Measurements from ENCODE around the gene HELZ2.

The HELZ2 gene

GRCh38 chr20:63538204-63539091, 35.6 kb downstream of the HELZ2 start:
- DNase-seq (ENCODE audit: low read depth), result no peak

- peak; percentile 90 for DNase-seq (ENCODE audit: low read depth)
Measured at GRCh38 chr20:63537525-63538203, 36.4 kb downstream of the HELZ2 start.

- DNase-seq (ENCODE audit: low read depth), result no peak
Measured at GRCh38 chr20:63536997-63537524, 37.0 kb downstream of the HELZ2 start, which contains the start of gene PTK6. Gene PTK6, minus strand, starts transcription at chr20:63537376. Its CDS starts 62 bp downstream, at chr20:63537314.

DNA sequence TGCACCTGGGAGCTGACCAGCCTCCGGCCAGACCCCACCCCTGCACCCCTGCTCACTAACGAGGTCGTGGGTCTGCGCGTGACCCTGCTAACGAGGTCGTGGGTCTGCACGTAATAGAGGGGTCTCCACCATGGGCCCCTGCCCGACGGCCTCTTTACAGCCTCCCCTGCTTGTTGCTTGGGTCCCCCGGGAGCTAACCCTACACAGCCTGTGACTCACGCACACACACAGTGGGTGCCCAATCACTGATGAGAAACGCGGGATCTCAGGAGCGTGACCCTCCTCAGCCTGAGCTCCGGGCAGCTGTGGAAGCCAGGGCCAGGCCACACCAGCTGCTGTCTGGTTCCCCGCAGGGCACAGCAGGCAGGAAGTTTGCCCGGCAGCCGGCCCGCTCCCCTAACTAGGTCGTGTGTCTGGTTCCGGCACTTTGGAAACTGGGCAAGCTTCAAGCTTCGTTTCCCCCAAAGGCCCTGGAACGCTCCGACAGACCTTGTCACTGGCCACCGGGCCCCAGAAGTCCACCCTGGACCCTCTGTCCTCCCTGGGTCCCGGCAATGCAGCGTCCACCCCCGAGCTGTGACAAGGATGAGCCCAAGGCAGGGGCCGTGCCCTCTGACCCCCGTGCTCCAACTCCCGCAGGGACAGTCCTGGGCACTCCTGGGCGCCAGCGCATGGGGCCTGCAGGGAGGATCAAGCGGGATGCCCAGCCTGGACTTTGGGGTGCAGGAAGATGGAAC, 37.6 kb downstream of the HELZ2 start:
- no peak for DNase-seq (ENCODE audit: low read depth)

GRCh38 chr20:63534831-63535651, 39.0 kb downstream of the HELZ2 start:
- no peak for DNase-seq (ENCODE audit: low read depth)

DNA sequence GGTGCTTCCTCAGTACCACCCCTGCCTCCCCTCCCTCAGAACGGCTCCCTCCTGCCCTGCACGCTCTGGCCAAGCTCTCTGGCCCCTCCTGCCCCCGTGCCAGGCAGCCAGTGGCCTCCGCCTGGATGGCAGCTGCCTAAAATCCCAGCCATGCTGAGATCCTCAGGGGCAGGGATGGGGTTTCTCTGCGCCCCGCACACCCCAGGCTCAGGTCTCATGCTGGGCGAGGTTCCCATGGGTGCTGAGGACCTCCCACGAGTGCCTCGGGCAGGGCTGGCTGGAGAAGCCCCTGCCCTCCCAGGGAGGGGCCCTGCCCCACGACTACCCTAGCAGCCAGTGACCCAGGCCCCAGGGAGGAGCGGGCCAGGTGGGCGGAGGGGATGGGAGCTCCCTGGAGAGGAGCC, 39.6 kb downstream of the HELZ2 start:
- no peak for DNase-seq (ENCODE audit: low read depth)

- no peak for DNase-seq (ENCODE audit: low read depth)
Measured at GRCh38 chr20:63533871-63534393, 40.1 kb downstream of the HELZ2 start.

DNA sequence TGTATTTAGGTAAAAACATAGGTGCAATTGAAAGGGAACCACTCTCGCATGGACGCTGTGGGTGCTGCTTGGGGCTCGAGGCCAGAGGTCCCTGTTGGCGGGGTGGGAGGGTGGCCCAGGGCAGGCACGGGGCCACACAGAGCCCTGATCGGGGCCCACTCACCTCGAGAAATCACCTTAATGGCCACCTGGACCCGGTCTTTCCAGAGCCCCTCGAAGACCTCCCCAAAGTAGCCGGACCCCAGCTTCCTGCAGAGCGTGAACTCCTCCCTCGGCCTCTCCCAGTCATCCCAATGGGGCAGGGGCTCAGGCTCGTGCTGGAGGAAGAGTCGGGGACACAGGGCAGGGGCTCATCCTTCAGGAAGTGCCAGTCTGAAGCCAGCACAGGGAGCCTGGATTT, 40.7 kb downstream of the HELZ2 start:
- no peak for DNase-seq (ENCODE audit: low read depth)

- no peak for DNase-seq (ENCODE audit: low read depth)
Measured at GRCh38 chr20:63532449-63532971, 41.5 kb downstream of the HELZ2 start.

GRCh38 chr20:63531686-63532448, 42.2 kb downstream of the HELZ2 start:
- no peak for DNase-seq (ENCODE audit: low read depth)

GRCh38 chr20:63530788-63531160, 43.3 kb downstream of the HELZ2 start:
- DNase-seq (ENCODE audit: low read depth), result no peak

DNA sequence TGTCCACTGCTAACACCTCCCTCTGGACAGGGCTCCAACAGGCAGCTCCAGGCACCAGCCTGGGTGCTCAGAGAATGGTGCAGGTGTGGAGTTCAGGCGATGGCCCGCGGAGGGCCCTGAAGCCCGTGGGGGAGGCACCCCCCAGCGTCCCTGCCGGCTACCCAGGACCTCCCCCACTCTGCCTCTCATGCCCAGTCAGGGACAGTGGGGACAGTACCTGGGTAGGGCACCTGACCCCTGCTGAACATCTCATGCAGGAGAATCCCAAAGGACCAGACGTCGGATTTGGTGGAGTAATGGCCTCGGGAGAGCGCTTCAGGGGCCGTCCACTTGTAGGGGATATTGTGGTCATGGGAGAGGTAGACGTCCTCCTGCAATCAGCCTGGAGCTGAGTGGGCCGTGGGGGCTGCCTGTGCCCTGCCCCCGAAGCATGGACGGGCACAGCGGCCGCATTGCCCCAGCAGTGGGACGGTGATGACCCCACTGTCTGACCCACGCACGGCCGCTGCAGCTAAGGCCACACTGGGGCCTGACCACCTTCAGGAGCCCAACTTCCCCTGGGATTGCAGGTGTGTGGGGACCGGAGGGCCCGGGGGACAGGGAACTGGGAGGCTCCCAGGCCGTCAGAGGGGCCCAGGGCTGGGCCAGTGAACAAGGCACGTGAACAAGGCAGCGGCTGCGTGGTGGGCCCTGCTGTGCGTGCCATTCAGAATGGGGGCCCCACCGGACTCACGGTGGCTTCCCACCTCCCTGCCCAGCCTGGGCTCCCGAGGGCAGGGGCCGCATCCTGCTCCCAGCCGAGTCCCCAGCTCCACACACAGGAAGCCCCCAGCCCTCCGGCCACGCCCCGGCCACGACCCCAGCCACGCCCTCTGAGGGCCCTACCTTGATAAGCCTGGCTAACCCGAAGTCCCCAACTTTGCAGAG, 43.9 kb downstream of the HELZ2 start:
- no peak for DNase-seq (ENCODE audit: low read depth)

DNA sequence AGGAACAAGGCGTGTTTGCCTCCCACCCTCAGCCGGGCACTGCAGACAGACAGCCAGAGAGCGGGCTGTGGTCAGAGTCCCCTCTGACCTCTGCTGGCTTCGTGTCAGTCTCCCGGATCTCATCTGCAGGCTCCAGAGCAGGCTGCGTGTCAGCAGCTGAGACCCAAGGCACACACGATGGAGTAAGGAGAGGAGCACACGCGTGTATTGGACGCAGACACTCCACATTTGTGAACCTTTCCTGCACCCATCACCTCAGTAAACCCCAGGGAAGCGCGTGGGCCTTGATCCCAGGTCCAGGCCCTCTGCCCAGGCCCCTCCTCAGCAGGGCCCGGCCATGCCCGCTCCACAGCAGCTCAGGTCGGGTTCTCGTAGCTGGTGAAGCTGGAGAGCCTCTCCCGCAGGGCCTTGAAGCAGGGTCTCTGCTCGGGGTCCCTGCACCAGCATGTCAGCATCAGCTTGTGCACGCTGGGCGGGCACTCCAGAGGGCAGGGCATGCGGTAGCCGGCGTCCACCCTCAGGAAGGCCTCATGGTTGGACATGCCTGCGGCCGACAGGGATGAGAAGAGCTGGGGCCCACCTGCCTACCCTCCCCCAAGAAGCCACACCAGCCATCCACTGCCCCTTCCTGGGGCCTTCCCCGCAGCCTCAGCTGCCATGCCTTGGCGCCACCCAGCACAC, 44.7 kb downstream of the HELZ2 start:
- no peak for DNase-seq (ENCODE audit: low read depth)

GRCh38 chr20:63527184-63527583, 46.9 kb downstream of the HELZ2 start:
- DNase-seq (ENCODE audit: low read depth), result no peak

- no peak for DNase-seq (ENCODE audit: low read depth)
Measured at GRCh38 chr20:63525971-63526370, 48.1 kb downstream of the HELZ2 start.

- DNase-seq (ENCODE audit: low read depth), result no peak
Measured at GRCh38 chr20:63525185-63525584, 48.9 kb downstream of the HELZ2 start.
